NCI-H1092 (cell line): ENCODE measurements around the gene TDRD7.

Source experiments
- DNase-seq: peaks from one replicate; lab custom pipeline; 2025; lab: John Stamatoyannopoulos, UW

Gene TDRD7

GRCh38 chr9:97505845-97506244 lies 93.9 kb downstream of the TDRD7 start:
- no peak for DNase-seq

GRCh38 chr9:97506306-97506705 lies 94.4 kb downstream of the TDRD7 start:
- no peak for DNase-seq

GRCh38 chr9:97506787-97507186 lies 94.9 kb downstream of the TDRD7 start:
- DNase-seq, result no peak

- DNase-seq, result no peak
Observed at GRCh38 chr9:97507428-97507984, 95.6 kb downstream of the TDRD7 start.

DNA sequence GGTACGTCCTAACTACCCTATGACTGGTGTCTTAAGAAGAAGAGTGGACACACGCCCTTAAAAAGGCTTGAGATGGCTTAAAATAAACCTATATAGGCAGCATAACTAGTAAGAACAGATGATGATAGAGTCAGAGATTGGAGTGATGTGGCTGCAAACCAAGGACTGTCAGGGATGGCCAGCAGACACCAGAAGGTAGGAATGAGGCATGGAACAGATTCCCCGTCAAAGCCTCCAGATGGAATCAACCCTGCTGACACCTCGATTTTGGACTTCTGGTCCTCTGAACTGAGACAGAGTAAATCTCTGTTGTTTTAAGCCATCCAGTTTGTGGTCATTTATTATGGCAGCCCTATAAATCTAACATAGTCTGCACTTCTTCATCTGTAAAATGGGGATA lies 97.0 kb downstream of the TDRD7 start:
- no peak for DNase-seq

DNA sequence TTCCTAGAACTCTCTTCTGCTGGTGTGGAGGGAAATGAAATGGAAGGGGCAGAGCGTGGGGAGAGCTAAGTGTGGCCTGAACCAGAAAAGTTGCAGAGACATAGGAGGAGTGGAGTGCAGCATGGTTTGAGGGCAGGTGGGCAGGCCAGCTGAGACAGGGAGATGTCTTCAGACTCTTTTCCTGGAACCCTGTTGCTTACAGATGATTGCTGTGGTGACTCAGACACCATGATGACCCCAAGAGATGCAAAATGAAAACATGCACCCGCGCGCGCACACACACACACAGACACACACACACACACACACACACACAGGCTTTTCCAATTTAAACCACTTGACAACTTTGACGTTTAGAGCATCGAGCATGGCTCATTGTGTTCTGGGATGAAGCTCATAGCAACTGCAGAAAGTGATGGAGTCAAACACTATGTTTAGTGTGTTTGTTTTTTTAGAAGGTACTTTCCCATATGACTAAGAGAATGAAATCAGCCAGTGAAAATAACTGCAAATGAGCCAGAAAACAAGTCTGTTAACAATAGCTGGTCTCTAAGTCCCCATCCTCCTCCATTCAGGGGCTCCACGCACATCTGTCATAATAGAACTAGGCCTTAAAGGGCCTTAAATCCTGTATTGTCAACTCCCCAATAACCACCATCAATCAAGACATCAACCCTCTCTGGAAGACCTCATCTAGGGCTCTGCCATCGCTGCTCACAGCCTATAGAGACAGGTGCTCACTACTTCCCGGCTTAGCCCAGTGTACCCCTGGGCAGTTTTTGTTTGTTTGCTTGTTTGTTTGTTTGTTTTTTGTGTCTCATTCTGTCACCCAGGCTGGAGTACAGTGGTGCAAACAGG lies 99.1 kb downstream of the TDRD7 start:
- DNase-seq, result no peak

- DNase-seq, result no peak
Observed at GRCh38 chr9:97511655-97512427, 99.9 kb downstream of the TDRD7 start.

GRCh38 chr9:97512966-97513560 lies 101.2 kb downstream of the TDRD7 start:
- no peak for DNase-seq

GRCh38 chr9:97514531-97514930 lies 102.6 kb downstream of the TDRD7 start:
- DNase-seq, result peak; percentile 30

DNA sequence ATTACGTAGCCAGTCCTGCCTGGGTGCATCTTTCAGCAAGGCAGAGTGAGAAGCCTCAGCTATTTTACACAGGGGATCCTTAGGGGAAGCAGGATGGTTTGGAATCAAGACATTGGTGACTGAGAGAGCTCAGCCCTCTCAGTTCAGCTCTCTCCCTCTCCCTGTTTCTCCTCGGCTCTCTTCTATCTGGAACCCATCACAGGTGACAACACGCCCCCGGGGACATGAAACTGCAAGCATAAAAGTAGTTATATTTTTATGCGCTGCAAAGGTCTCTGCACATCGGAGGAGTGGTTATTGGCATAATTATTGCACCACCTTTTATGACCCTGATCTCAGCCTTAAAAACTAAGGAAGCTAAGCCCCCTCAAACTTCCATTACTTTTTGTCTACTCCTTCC lies 103.8 kb downstream of the TDRD7 start:
- DNase-seq, result no peak

- DNase-seq, result no peak
Observed at GRCh38 chr9:97516111-97516510, 104.2 kb downstream of the TDRD7 start.

DNA sequence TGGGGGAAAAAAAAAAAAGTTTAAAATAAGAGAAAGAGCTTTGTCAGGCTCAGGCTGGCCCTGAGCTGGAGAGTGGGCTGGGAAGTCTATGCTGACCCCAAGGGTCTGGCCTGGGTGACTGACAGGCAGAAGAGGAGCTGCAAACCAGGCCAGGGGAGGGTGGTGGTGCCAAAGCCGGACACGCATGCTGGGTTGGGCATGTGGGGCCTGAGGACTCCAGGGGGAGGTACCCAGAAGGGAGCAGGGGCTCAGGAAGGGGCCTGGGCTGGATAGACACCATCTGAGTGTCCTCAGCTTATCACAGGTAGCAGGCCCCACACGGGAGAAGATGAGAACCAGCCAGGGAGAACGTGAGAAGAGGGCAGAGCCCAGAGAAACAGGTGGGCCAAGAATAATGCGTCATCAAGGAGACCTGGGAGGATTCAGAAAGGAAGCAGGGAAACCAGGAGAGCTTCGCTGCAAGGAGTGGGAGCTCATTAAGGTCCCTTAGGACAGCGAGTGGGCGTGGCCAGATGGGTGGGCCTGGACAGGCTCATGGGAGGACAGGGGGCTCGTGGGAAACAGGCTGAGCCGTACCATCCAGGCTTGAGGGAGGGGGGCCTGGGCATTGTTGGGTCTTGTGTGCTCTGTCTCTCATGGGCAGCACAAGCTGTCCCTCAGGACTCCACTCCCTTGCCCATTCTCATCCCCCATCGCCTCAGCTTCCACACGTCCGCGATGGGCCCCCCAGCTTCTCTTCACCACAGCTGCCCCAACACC lies 105.6 kb downstream of the TDRD7 start:
- no peak for DNase-seq

GRCh38 chr9:97518166-97518908 lies 106.4 kb downstream of the TDRD7 start:
- no peak for DNase-seq

DNA sequence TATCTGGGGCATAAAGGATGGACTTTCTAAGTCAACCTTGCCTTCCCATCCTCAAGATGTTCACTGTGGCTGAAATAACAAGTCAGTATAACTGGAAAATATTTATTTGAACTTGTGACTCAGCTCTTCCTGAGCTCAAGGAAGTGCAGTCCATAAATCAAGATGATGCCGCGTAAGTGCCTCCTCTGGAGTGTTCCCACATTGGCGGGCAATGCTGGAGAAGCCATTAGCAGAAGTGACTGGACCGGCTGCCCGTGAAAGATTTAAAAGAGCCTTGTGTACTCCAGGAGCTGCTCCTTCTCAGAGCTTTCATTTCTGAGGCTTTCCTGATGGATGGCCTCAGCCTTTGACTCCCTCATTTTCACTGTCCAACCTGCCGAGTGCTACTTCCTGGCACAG lies 107.0 kb downstream of the TDRD7 start:
- no peak for DNase-seq

DNA sequence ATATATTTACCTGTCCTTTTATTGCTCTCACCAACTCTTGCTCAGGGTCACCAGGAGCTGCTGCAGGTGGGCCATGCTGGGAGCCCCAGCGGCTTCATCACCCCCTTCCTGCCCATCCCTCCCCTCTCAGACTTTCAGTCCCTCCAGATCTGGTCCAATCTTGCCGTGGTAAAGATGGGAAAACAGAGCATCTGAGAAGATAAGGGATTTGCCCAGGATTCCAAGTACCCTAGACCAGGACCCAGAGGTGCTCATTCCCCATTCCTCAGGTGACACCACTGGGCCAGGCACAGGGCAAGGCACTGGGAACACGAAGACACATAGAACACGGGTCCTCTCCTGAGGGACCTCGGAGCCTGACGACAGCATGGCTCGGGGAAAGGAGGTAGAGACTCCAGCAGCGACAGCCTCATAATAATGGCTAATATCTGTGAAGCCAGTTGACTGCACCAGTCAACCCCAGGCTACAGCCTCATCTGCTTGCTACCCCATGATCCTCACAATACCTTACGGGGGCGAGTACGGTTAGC lies 107.6 kb downstream of the TDRD7 start:
- DNase-seq, result no peak

GRCh38 chr9:97521576-97522333 lies 109.9 kb downstream of the TDRD7 start:
- no peak for DNase-seq

DNA sequence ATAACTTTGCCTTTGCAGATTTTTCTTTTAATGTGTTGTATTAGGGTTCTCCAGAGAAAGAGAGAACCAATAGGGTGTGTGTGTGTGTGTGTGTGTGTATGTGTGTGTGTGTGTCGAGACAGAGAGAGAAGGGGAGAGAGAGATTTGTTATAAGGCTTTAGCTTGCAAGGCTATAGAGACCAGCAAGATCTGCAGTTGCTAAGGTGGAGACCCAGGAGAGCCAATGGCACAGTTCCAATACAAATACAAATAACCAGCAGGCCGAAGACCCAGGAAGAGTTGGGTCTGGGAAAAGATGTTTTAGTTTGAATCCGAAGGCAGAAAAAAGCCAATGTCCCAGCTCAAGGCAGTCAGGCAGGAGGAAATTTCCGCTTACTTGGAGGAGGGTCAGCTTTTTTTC lies 112.5 kb downstream of the TDRD7 start:
- no peak for DNase-seq

DNA sequence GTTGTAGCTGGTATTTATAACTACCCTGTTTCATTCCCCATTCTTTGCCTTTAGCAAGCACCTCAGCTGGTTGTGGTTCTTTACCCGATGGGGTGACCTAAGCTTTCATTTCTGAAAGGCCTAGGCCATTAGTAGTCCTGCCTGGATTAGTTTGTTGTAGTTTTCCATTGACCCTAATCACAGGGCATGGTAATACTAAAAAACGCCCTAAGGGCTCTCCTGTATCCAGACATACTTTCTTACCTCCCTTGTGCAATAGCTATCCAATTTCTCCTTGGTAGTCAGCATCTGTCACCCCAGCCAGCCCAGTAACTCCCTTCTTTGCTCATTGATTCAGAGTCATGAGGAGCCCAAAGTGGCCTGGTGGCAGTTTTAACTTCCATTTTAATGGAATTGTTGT lies 113.6 kb downstream of the TDRD7 start:
- no peak for DNase-seq

DNA sequence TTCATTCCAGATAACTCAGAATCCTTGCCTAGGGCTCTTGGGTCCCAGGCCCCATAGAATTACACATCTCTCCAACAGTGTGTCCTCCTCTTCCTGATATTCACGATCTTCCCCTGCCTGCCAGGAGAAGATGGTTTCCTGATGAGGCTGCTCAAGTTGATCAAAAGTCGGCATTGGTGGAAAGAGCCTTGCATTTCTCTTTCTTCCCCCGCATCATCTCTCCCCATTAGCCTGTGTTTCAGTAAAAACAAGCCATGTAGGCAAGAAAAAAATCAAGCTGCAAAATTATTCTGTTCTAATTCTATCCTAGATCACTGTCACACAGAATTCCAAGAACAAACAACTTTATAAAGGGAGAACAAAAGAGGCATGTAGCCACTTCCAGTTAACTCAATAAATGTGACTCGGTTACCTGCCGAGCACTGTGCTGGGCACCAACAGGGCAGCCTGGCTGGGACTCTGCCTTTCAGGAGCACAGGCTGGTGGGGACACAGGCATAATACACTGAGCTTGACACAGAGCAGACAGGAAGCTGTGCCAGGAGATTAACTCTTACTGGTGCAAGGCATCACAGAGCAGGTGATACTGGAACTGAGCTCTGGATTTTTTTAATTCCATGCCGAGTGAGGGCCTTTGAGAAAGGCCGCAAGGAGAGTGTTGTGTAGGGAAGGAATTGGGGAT lies 115.1 kb downstream of the TDRD7 start:
- DNase-seq, result no peak
